ENCODE measurements around the gene PLCL1. TPM values are rescaled to one million over a fixed set of nuclear protein-coding genes. Genes with fewer than 3 reads are reported as not detected.

PLCL1 gene
- total and polyA plus RNA-seq, 4 donors: 5.1 to 15.7 (median 13.2) TPM

GRCh38 chr2:198000417-198000816 is 196.0 kb downstream of the PLCL1 start:
- no peaks in the 10 kb centered on the region for H3K27me3 ChIP-seq (ENCODE audit: control insufficient read depth in 1 of 2, insufficient read depth in 2 of 2, low read length in 1 of 2)
- no peak overlapping the region for H3K4me3 ChIP-seq (ENCODE audit: low read length in 2 of 2)
- H3K9me3 ChIP-seq (ENCODE audit: control insufficient read depth, low read length): no peaks in the 10 kb centered on the region
- intact Hi-C loops (cut with DNase I): no loop called here
- 69 to 77% methylated on average over 1 of the region's 1 CpG for WGBS, 2 donors
- DNase-seq (no peak), ATAC-seq (ENCODE audit: low FRiP score) (no peak)
- no peaks in the 10 kb centered on the region for H3K36me3 ChIP-seq (ENCODE audit: control insufficient read depth in 1 of 2, insufficient read depth in 2 of 2, low read length in 1 of 2)
- peaks cover 4 to 7% of the 10 kb centered on the region in 2 donors for H3K4me1 ChIP-seq (ENCODE audit: control insufficient read depth in 1 of 2, insufficient read depth in 2 of 2, low read length in 2 of 2)
- no peak overlapping the region for H3K27ac ChIP-seq (ENCODE audit: low read depth in 1 of 2, low read length in 2 of 2)

- Histone ChIP-seq H3K27me3 (ENCODE audit: control insufficient read depth in 1 of 2, insufficient read depth in 2 of 2, low read length in 1 of 2) (no peaks in the 10 kb centered on the region), H3K4me3 (ENCODE audit: low read length in 2 of 2) (no peak overlapping the region), H3K27ac (ENCODE audit: low read depth in 1 of 2, low read length in 2 of 2) (no peak overlapping the region), H3K36me3 (ENCODE audit: control insufficient read depth in 1 of 2, insufficient read depth in 2 of 2, low read length in 1 of 2) (no peaks in the 10 kb centered on the region), H3K9me3 (ENCODE audit: control insufficient read depth, low read length) (no peaks in the 10 kb centered on the region), H3K4me1 (ENCODE audit: control insufficient read depth in 1 of 2, insufficient read depth in 2 of 2, low read length in 2 of 2) (peaks cover 3 to 4% of the 10 kb centered on the region in 2 donors)
- DNase-seq (no peak), ATAC-seq (ENCODE audit: low FRiP score) (no peak)
- 4 to 8% methylated on average over 1 of the region's 1 CpG for WGBS, 2 donors
- intact Hi-C loops (cut with DNase I): no loop called here
These were observed 199.8 kb downstream of the PLCL1 start for GRCh38 chr2:198004173-198004572.

GRCh38 chr2:198004921-198005829 is 200.8 kb downstream of the PLCL1 start:
- ATAC-seq (ENCODE audit: low FRiP score) (peak; percentile 26), DNase-seq (no peak)
- H3K27ac ChIP-seq (ENCODE audit: low read depth in 1 of 2, low read length in 2 of 2): no peak overlapping the region
- peaks cover 3 to 4% of the 10 kb centered on the region in 2 donors for H3K4me1 ChIP-seq (ENCODE audit: control insufficient read depth in 1 of 2, insufficient read depth in 2 of 2, low read length in 2 of 2)
- no peaks in the 10 kb centered on the region for H3K9me3 ChIP-seq (ENCODE audit: control insufficient read depth, low read length)
- no peaks in the 10 kb centered on the region for H3K27me3 ChIP-seq (ENCODE audit: control insufficient read depth in 1 of 2, insufficient read depth in 2 of 2, low read length in 1 of 2)
- no peak overlapping the region for H3K4me3 ChIP-seq (ENCODE audit: low read length in 2 of 2)
- H3K36me3 ChIP-seq (ENCODE audit: control insufficient read depth in 1 of 2, insufficient read depth in 2 of 2, low read length in 1 of 2): no peaks in the 10 kb centered on the region
- intact Hi-C loops (cut with DNase I): no loop called here
- 45 to 59% methylated on average over 12 of the region's 12 CpGs for WGBS, 2 donors

- WGBS, 2 donors: 87 to 88% methylated on average over 1 of the region's 1 CpG
- Histone ChIP-seq H3K4me1 (ENCODE audit: control insufficient read depth in 1 of 2, insufficient read depth in 2 of 2, low read length in 2 of 2) (peaks cover 2 to 3% of the 10 kb centered on the region in 2 donors), H3K27me3 (ENCODE audit: control insufficient read depth in 1 of 2, insufficient read depth in 2 of 2, low read length in 1 of 2) (no peaks in the 10 kb centered on the region), H3K27ac (ENCODE audit: low read depth in 1 of 2, low read length in 2 of 2) (no peak overlapping the region), H3K4me3 (ENCODE audit: low read length in 2 of 2) (no peak overlapping the region), H3K9me3 (ENCODE audit: control insufficient read depth, low read length) (no peaks in the 10 kb centered on the region), H3K36me3 (ENCODE audit: control insufficient read depth in 1 of 2, insufficient read depth in 2 of 2, low read length in 1 of 2) (no peaks in the 10 kb centered on the region)
- DNase-seq: no peak
- intact Hi-C loops (cut with DNase I): no loop called here
- no peak for ATAC-seq (ENCODE audit: low FRiP score)
These were observed 202.3 kb downstream of the PLCL1 start for GRCh38 chr2:198006733-198007132.

GRCh38 chr2:198008230-198008629 is 203.8 kb downstream of the PLCL1 start:
- DNase-seq: no peak
- Histone ChIP-seq H3K27ac (ENCODE audit: low read depth in 1 of 2, low read length in 2 of 2) (no peak overlapping the region), H3K27me3 (ENCODE audit: control insufficient read depth in 1 of 2, insufficient read depth in 2 of 2, low read length in 1 of 2) (no peaks in the 10 kb centered on the region), H3K9me3 (ENCODE audit: control insufficient read depth, low read length) (peaks cover 2% of the 10 kb centered on the region), H3K36me3 (ENCODE audit: control insufficient read depth in 1 of 2, insufficient read depth in 2 of 2, low read length in 1 of 2) (no peaks in the 10 kb centered on the region), H3K4me1 (ENCODE audit: control insufficient read depth in 1 of 2, insufficient read depth in 2 of 2, low read length in 2 of 2) (peaks cover 2 to 3% of the 10 kb centered on the region in 2 donors), H3K4me3 (ENCODE audit: low read length in 2 of 2) (no peak overlapping the region)
- intact Hi-C loops (cut with DNase I): no loop called here
- no peak for ATAC-seq (ENCODE audit: low FRiP score)
- 64 to 96% methylated on average over 3 of the region's 3 CpGs for WGBS, 2 donors

GRCh38 chr2:198012025-198012424 is 207.6 kb downstream of the PLCL1 start:
- Histone ChIP-seq H3K27me3 (ENCODE audit: control insufficient read depth in 1 of 2, insufficient read depth in 2 of 2, low read length in 1 of 2) (no peaks in the 10 kb centered on the region), H3K4me3 (ENCODE audit: low read length in 2 of 2) (no peak overlapping the region), H3K4me1 (ENCODE audit: control insufficient read depth in 1 of 2, insufficient read depth in 2 of 2, low read length in 2 of 2) (peaks cover 0 to 6% of the 10 kb centered on the region in 2 donors), H3K27ac (ENCODE audit: low read depth in 1 of 2, low read length in 2 of 2) (no peak overlapping the region), H3K36me3 (ENCODE audit: control insufficient read depth in 1 of 2, insufficient read depth in 2 of 2, low read length in 1 of 2) (no peaks in the 10 kb centered on the region), H3K9me3 (ENCODE audit: control insufficient read depth, low read length) (peaks cover 2% of the 10 kb centered on the region)
- DNase-seq: no peak
- no peak for ATAC-seq (ENCODE audit: low FRiP score)
- intact Hi-C loops (cut with DNase I): loop anchor here in 1 of 2 donors (5.0 kb wide), 1 partner anchor 40 kb away; no protein-coding TSS in a partner anchor

GRCh38 chr2:198016243-198016642 is 211.8 kb downstream of the PLCL1 start:
- peaks cover 0 to 6% of the 10 kb centered on the region in 2 donors for H3K4me1 ChIP-seq (ENCODE audit: control insufficient read depth in 1 of 2, insufficient read depth in 2 of 2, low read length in 2 of 2)
- ATAC-seq (ENCODE audit: low FRiP score) (no peak), DNase-seq (no peak)
- H3K36me3 ChIP-seq (ENCODE audit: control insufficient read depth in 1 of 2, insufficient read depth in 2 of 2, low read length in 1 of 2): no peaks in the 10 kb centered on the region
- H3K4me3 ChIP-seq (ENCODE audit: low read length in 2 of 2): no peak overlapping the region
- H3K27ac ChIP-seq (ENCODE audit: low read depth in 1 of 2, low read length in 2 of 2): no peak overlapping the region
- H3K9me3 ChIP-seq (ENCODE audit: control insufficient read depth, low read length): peaks cover 2% of the 10 kb centered on the region
- WGBS, 2 donors: 60 to 67% methylated on average over 4 of the region's 4 CpGs
- intact Hi-C loops (cut with DNase I): no loop called here
- no peaks in the 10 kb centered on the region for H3K27me3 ChIP-seq (ENCODE audit: control insufficient read depth in 1 of 2, insufficient read depth in 2 of 2, low read length in 1 of 2)

GRCh38 chr2:198017068-198017467 is 212.7 kb downstream of the PLCL1 start:
- intact Hi-C loops (cut with DNase I): no loop called here
- H3K4me3 ChIP-seq (ENCODE audit: low read length in 2 of 2): no peak overlapping the region
- no peak for DNase-seq
- ATAC-seq (ENCODE audit: low FRiP score): no peak
- H3K27ac ChIP-seq (ENCODE audit: low read depth in 1 of 2, low read length in 2 of 2): no peak overlapping the region
- no peaks in the 10 kb centered on the region for H3K36me3 ChIP-seq (ENCODE audit: control insufficient read depth in 1 of 2, insufficient read depth in 2 of 2, low read length in 1 of 2)
- WGBS, 2 donors: 58 to 65% methylated on average over 2 of the region's 2 CpGs
- H3K9me3 ChIP-seq (ENCODE audit: control insufficient read depth, low read length): peaks cover under 1% of the 10 kb centered on the region
- peaks cover 0 to 6% of the 10 kb centered on the region in 2 donors for H3K4me1 ChIP-seq (ENCODE audit: control insufficient read depth in 1 of 2, insufficient read depth in 2 of 2, low read length in 2 of 2)
- H3K27me3 ChIP-seq (ENCODE audit: control insufficient read depth in 1 of 2, insufficient read depth in 2 of 2, low read length in 1 of 2): no peaks in the 10 kb centered on the region

- no peak for ATAC-seq (ENCODE audit: low FRiP score)
These were observed 224.6 kb downstream of the PLCL1 start for GRCh38 chr2:198028955-198029354.

More at GRCh38 chr2:198028955-198029354, 224.6 kb downstream of the PLCL1 start:
- Histone ChIP-seq H3K4me1 (ENCODE audit: control insufficient read depth in 1 of 2, insufficient read depth in 2 of 2, low read length in 2 of 2) (peaks cover 0 to 3% of the 10 kb centered on the region in 2 donors), H3K4me3 (ENCODE audit: low read length in 2 of 2) (no peak overlapping the region), H3K36me3 (ENCODE audit: control insufficient read depth in 1 of 2, insufficient read depth in 2 of 2, low read length in 1 of 2) (no peaks in the 10 kb centered on the region), H3K9me3 (ENCODE audit: control insufficient read depth, low read length) (no peaks in the 10 kb centered on the region), H3K27me3 (ENCODE audit: control insufficient read depth in 1 of 2, insufficient read depth in 2 of 2, low read length in 1 of 2) (no peaks in the 10 kb centered on the region), H3K27ac (ENCODE audit: low read depth in 1 of 2, low read length in 2 of 2) (no peak overlapping the region)
- 89 to 90% methylated on average over 1 of the region's 1 CpG for WGBS, 2 donors
- DNase-seq: no peak
- intact Hi-C loops (cut with DNase I): no loop called here
